CD4-positive, alpha-beta T cell treated with Interleukin-21 for 1 hour (primary cell): Measurements from ENCODE around the gene BANP.
"Not testable (repeated sequence)": the region's sequence is repeated elsewhere in the genome, so short reads cannot be mapped to it uniquely, and the experiment has no call there.

Experiments
- DNase-seq: peaks from one replicate; pipeline ENCODE4 v3.0.0-alpha.2; 2020

Gene BANP

DNA sequence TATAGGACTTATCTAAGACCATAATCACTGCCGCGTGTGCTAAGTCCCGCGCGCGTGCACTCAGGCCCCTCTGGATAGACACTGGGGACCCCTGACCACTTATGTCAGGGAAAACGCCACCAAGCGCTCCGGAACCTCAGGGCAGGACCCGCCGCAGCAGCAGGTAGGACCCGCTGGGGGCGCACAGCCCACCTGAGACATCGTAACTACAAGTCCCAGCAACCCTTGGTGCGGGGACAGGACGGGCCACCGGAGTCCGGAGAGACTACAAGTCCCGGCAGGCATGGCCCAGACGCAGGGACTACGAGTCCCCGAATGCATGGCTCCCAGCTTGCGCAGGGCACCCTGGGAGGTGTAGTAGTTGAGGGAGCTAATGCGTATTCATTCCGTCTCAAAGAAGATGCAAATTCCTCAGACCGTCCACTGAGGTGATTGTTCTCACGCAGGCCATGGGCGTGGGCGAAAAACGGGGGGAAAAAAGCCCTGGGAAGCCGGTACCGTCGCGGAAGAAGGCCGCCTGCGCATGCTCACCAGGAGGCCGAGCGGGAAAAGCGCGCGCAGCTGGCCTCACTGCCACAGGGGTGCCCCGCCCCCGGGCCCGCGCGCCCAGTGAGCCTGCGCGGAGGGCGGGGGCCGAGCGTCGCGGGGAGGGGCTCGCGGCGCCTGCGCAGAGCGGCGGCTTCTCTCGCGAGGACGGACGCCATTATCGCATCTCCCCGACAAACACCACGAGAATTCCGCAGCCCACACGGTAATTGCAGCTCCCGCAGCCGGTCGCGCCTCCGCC lies at the start of gene BANP:
BANP (plus strand) TSS at position 670 of the 787 bp plus-strand sequence. CDS start 23,682 bp downstream, outside the sequence.
- peak; percentile 98 for DNase-seq

GRCh38 chr16:87904963-87905362 lies 46.3 kb upstream of the BANP start:
- DNase-seq = not testable (repeated sequence)

GRCh38 chr16:87905521-87905920 lies 45.7 kb upstream of the BANP start:
- DNase-seq = not testable (repeated sequence)

DNA sequence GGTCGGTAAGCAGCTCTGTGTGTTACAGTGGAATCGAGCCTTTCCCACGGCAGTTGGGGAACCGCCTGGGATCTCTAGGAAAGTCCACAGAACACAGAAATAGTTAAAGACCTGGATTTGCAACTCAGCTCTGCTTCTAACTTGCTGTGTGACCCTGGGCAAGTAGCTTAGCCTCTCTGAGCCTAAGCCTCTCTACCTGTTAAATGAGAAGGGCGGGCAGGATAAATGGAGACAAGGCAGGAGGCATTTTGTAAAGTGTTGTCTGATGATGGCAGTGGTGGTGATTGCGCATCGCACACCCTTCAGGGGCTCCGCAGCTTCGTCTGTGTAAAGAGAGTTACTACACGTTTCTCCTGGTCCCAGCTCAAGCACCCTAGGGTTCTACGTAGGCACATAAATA lies 43.1 kb upstream of the BANP start:
- not testable (repeated sequence) for DNase-seq

DNA sequence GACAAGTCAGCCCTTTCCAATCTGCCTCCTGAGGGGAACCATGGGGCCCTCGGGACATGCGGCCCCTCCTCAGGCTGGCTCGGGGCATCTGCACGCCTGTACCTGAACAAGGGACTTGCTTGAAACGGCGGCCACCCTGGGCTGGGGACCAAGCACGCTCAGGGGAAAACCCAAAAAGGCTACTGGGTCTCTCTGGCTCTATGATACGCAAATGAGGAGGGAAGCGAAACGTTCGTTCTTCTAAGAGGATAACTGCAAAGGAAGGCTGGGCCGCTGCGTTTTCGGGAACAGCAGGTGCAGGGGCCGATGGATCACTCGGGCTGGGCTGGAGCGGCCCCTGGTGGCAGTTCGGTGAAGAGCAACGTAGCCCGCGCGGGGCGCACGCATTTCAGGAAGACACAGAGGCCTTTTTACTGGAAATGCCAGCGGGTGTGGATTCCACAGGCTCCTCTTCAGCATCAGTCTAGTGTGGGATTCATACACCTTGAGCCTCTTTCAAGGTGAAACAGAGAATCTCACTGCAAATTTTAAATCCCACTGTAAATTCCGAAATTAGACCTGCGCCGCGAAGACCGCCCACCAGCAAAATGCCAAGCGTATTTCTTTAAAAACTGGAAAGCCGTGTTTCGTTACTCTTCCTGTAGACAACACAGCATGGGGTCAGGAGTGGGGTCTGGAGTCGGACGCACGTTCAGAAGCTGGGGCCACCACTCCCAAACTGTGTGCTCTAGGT lies 41.9 kb upstream of the BANP start:
- peak; percentile 77 for DNase-seq

DNA sequence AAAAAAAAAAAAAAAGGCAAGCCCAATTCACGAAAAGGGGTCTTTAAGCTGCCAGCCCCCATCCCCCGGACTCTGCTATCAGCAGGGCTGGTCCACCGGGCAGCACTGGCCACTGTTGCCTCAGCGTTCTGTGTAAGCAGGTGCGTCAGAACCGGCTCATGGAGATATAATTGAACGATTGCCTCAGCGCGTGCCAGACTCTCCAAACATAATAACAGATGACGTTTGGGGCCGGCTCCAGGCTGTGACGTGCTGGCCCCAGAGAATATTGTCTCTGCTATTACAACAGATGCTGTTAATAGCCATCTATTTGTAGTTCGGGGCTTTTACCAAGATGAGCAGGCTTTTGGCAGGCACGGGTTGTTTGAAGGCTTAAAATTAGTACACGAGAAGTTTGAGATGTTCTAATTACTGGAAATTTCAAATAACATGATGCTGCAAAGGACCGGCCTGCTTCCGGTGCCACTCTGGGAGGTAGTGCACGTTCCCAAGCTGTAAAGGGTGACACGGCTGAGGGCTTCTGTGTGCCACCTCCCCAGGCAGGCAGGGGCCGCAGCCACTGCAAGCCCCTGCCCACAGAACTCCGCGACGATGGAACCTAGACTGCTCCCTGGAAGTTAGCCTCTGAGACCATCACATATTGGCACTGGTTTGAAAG lies 40.0 kb upstream of the BANP start:
- DNase-seq = not testable (repeated sequence)

DNA sequence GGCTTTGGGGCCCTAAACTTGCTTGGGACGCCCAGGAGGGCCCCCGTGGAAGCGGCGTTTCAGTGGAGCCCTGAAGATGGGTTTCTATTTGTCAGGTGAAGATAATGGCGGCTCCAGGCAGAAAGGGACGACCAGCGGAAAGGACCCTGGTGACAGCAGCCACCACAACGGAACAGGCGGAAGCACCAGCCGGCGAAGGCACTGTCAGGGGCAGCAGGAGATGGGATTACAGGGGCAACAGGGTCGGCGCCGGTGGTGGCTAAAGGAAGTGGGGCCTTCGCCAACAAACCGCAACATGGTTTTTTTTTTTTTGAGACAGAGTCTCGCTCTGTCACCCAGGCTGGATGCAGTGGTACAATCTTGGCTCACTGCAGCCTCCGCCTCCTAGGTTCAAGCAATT lies 38.5 kb upstream of the BANP start:
- DNase-seq = not testable (repeated sequence)

DNA sequence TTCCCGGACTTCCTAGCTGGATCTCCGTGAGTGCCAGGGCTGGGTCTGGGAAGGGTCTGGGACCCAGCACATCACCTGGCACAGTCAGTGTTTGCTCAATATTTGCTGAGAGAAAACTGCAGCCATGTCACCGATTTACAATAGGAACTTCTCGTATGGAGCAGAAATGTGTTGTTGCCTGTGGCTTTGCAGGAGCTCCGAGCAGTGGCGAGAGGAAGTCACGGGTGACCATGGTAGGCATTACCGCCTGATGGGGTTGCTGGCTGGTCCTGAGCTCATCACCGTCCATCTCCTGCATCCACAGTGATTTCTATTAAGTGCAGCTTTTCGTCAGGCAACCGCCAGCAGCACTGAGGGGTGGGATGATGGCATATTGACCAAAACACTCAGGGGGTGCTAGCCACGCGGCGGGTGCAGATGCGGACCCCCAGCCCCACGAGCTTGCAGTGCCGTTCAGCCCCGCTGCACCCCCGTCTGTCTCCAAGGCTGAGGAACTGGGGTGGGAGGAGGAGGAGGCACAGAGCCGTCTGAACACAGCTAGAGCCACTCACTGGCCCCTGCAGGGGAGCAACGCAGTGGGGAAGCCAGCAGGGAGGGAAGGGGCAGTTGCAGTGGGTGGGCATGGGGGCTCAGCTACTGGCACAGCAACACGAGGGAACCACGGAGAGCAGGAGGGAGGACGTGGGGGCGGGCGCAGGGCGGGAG lies 37.1 kb upstream of the BANP start:
- DNase-seq = not testable (repeated sequence)

GRCh38 chr16:87914812-87915211 lies 36.4 kb upstream of the BANP start:
- no peak for DNase-seq

DNA sequence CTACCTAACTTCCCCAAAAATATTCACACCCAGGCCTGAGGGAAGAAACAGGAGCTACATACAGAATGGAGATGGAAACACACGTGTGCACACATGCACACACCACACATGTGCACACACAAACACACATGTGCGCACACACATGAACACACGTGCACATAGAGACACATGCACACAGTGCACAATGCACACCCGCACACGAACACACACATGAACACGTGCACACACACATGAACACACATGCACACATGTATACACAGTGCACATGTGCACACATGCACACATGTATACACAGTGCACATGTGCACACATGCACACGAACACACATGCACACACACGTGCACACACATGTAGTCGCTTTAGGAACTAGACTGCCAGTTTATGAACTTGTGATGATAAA lies 33.7 kb upstream of the BANP start:
- DNase-seq = no peak

- no peak for DNase-seq
Measured at GRCh38 chr16:87918338-87918737, 32.9 kb upstream of the BANP start.

GRCh38 chr16:87918866-87919680 lies 32.2 kb upstream of the BANP start:
- DNase-seq = no peak

DNA sequence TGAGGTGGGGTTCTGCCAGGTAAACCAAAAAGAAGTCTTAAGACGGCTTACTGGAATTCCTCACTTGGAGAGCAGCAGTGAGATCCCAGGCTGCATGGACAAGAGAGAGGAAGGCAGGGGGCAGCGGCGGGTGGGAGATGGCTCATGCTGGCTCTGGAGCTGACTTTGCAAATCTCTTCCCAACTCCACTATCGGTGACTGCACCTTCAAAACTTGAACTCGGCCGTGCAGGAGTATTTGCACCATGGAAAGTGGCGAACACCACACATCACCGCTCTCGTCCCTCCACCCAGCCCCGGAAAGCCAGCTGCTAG lies 31.6 kb upstream of the BANP start:
- no peak for DNase-seq

DNA sequence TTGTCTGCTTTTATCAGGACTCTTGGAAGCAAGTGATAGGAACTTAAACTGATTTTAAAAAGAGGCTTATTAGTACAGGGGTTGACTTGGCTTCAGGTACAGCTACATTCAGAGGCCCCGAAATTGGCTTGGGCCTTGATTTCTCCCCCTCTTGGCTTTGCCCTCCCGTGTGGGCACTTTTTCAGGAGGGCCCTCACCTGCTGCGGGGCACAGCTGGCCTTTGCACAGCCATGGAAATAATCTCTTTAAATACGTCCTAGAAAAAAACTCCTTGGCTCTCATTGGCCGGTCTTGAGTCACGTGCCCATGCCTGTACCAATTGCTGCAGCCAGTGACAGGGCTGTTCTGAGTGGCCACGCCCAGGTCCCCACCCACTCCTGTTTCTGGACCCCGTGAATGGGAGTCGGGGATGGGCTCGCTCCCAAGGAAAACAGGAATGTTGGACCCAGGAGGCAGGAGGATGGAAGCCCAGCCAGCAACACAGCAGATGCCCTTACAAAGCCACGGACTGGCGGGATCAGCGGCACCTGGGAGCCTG lies 29.9 kb upstream of the BANP start:
- DNase-seq = no peak

GRCh38 chr16:87922250-87922871 lies 28.9 kb upstream of the BANP start:
- no peak for DNase-seq

DNA sequence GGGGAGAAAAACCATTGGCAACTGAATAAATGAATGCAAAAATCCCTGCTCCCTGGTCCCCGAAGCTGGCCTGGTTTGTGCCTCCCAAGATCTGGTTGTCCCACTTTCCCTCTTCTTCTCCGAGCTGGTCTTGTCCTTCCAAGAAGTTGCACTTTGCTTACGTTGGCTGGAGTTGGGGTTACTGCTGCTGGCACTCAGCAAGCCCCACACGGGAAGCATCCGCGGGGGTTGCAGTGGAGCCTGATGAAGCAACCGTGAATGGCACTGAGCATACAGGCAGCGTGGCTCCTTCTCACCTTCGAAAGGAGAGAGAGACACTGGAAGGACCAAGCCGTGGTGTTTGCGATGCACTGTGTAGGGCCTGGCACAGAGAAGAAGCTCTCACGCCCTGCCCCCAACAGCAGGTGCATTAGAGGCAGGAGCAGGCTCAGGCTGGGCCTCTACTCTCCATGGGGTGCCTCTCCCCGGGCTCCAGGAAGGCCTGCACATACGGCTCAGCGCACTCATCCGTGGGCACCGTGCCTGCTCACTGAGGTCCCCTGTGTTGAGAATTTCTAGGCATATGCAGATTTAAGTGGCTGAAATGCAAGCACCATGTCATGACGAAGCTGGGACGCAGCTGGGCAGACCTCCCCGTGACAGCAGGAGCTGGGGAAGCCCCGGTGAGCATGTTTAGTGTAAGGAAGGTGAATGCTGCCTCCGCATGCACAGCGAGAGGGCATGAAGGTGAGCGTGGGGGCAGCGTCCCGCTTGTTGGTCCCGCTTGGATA lies 27.0 kb upstream of the BANP start:
- no peak for DNase-seq

DNA sequence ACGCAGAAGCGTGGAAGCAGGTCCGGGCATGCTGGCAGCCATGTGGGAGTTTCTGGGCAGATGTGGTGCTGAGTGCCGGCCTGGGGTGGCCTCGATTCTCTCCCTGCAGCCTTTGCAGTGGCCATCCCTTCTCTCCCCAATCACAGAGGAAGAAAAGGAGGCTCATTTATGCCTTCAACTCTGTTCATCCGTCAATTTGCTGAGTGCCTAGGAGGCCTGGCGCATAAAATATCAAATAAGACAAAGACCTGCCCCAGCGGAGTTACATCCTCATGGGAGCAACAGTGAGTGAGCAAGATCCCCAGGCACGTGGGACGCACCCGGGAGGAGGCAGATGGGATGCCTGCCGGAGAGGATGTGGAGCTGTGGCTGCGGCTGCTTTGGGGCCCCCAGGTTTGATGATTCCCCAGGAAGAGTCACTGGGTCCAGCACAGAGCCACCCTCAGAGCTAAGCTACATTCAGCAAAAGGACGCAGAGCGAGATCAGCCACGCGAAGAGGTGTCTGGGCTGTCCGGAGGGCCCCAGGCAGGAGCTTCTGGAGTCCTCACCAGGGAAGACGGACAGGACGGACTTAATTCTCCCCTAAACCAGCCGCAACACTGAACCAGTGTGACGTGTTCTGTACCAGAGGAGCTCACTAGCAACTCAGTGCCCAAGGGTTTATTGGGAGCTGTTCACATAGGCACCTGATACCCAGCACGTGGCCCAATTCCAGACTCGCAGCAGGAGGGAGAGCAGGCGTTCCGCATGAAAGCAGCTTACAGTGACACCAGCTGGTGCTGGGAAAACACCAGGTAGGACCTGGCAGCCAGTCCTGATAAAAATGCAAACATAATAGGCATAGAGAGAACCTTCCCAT lies 26.2 kb upstream of the BANP start:
- DNase-seq = no peak

- DNase-seq = no peak
Measured at GRCh38 chr16:87926246-87927194, 24.7 kb upstream of the BANP start.

DNA sequence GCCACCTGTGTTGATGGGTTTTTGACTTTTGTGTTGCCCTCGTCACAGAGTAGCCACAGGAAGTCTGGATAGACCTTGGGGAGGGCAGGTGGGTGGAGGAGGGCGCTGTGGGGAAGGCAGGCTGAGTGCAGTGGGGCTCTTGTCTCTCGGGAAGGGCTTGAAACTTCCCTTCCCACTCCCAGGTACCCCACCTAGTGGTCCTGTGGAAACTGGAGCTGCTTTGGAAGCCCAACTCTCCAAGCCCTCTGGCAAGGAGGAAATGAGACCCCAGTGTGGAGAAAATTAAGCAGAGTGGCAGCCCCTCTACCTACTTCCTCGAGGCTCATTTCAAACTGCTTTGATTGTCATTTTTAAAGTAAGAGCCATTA lies 24.1 kb upstream of the BANP start:
- DNase-seq = no peak
